ENCODE results near the gene EFNA5. TPM values are rescaled to one million over a fixed set of nuclear protein-coding genes. Genes with fewer than 3 reads are reported as not detected.
"Not testable (repeated sequence)": the region's sequence is repeated elsewhere in the genome, so short reads cannot be mapped to it uniquely, and the experiment has no call there.

EFNA5 gene
- total and polyA plus RNA-seq, 2 experiments from 2014 or later, result 8.5 to 18.8 TPM

- Histone ChIP-seq H3K9me3 (ENCODE audit: low read depth) (no peaks in the 10 kb centered on the region), H3K36me3 (replicated peaks; ENCODE audit: insufficient read depth, low read depth) (no peaks in the 10 kb centered on the region), H3K27me3 (no peaks in the 10 kb centered on the region), H2AFZ (no peak overlapping the region), H3K79me2 (peaks cover 34% of the 10 kb centered on the region), H3K4me1 (ENCODE audit: insufficient read depth) (peaks cover 18% of the 10 kb centered on the region), H3K4me3 (no peak overlapping the region), H4K20me1 (ENCODE audit: insufficient read depth, poor library complexity, severe bottlenecking) (no peaks in the 10 kb centered on the region), H3K9me2 (replicated peaks; ENCODE audit: insufficient read depth) (no peaks in the 10 kb centered on the region), H3K27ac (no peak overlapping the region), H3K4me2 (peak overlapping the region; percentile 10)
- TF ChIP-seq EZH2phosphoT487 (IDR thresholded peaks at IDR 0.05; ENCODE audit: low read depth, severe bottlenecking, unreplicated experiment) (no peak), EZH2 (IDR thresholded peaks at IDR 0.05; ENCODE audit: borderline replicate concordance) (no peak), CTCF (IDR thresholded peaks at IDR 0.05; ENCODE audit: poor library complexity) (no peak)
- no peak for DNase-seq (ENCODE audit: low spot score)
- 11% methylated on average over 4 of the region's 4 CpGs for WGBS (ENCODE audit: low lambda C conversion rate, missing lambda C conversion rate)
Measured at GRCh38 chr5:107455111-107455544, 215.6 kb downstream of the EFNA5 start.

GRCh38 chr5:107451827-107452226 is 218.9 kb downstream of the EFNA5 start:
- H2AFZ ChIP-seq; H3K27ac ChIP-seq; H3K27me3 ChIP-seq; H3K4me3 ChIP-seq; DNase-seq (ENCODE audit: low spot score); H3K9me2 ChIP-seq (replicated peaks; ENCODE audit: insufficient read depth); H3K36me3 ChIP-seq (replicated peaks; ENCODE audit: insufficient read depth, low read depth); H4K20me1 ChIP-seq (ENCODE audit: insufficient read depth, poor library complexity, severe bottlenecking); H3K4me2 ChIP-seq; H3K9me3 ChIP-seq (ENCODE audit: low read depth): not testable (repeated sequence)
- peaks cover 18% of the 10 kb centered on the region for H3K4me1 ChIP-seq (ENCODE audit: insufficient read depth)
- H3K79me2 ChIP-seq, result peaks cover 49% of the 10 kb centered on the region
- 96% methylated on average over 4 of the region's 4 CpGs for WGBS (ENCODE audit: low lambda C conversion rate, missing lambda C conversion rate)

GRCh38 chr5:107451028-107451427 is 219.7 kb downstream of the EFNA5 start:
- no peak overlapping the region for H3K4me3 ChIP-seq
- 62% methylated on average over 3 of the region's 3 CpGs for WGBS (ENCODE audit: low lambda C conversion rate, missing lambda C conversion rate)
- DNase-seq (ENCODE audit: low spot score), result no peak
- H4K20me1 ChIP-seq (ENCODE audit: insufficient read depth, poor library complexity, severe bottlenecking), result no peaks in the 10 kb centered on the region
- no peaks in the 10 kb centered on the region for H3K36me3 ChIP-seq (replicated peaks; ENCODE audit: insufficient read depth, low read depth)
- no peak overlapping the region for H3K4me2 ChIP-seq
- no peaks in the 10 kb centered on the region for H3K27me3 ChIP-seq
- no peak overlapping the region for H3K27ac ChIP-seq
- H3K4me1 ChIP-seq (ENCODE audit: insufficient read depth), result peaks cover 12% of the 10 kb centered on the region
- H3K9me2 ChIP-seq (replicated peaks; ENCODE audit: insufficient read depth), result no peaks in the 10 kb centered on the region
- no peaks in the 10 kb centered on the region for H3K9me3 ChIP-seq (ENCODE audit: low read depth)
- no peak for TF ChIP-seq CTCF (IDR thresholded peaks at IDR 0.05; ENCODE audit: poor library complexity)
- TF ChIP-seq EZH2phosphoT487 (IDR thresholded peaks at IDR 0.05; ENCODE audit: low read depth, severe bottlenecking, unreplicated experiment), result no peak
- TF ChIP-seq EZH2 (IDR thresholded peaks at IDR 0.05; ENCODE audit: borderline replicate concordance), result no peak
- peaks cover 51% of the 10 kb centered on the region for H3K79me2 ChIP-seq
- no peak overlapping the region for H2AFZ ChIP-seq

GRCh38 chr5:107450531-107450930 is 220.2 kb downstream of the EFNA5 start:
- Histone ChIP-seq H3K4me3 (no peak overlapping the region), H3K79me2 (peaks cover 53% of the 10 kb centered on the region), H3K27ac (no peak overlapping the region), H3K36me3 (replicated peaks; ENCODE audit: insufficient read depth, low read depth) (no peaks in the 10 kb centered on the region), H3K9me2 (replicated peaks; ENCODE audit: insufficient read depth) (no peaks in the 10 kb centered on the region), H3K4me1 (ENCODE audit: insufficient read depth) (peaks cover 7% of the 10 kb centered on the region), H2AFZ (no peak overlapping the region), H3K9me3 (ENCODE audit: low read depth) (no peaks in the 10 kb centered on the region), H4K20me1 (ENCODE audit: insufficient read depth, poor library complexity, severe bottlenecking) (no peaks in the 10 kb centered on the region), H3K27me3 (no peaks in the 10 kb centered on the region), H3K4me2 (no peak overlapping the region)
- no peak for DNase-seq (ENCODE audit: low spot score)
- 81% methylated on average over 3 of the region's 3 CpGs for WGBS (ENCODE audit: low lambda C conversion rate, missing lambda C conversion rate)
- TF ChIP-seq EZH2 (IDR thresholded peaks at IDR 0.05; ENCODE audit: borderline replicate concordance) (no peak), EZH2phosphoT487 (IDR thresholded peaks at IDR 0.05; ENCODE audit: low read depth, severe bottlenecking, unreplicated experiment) (no peak), CTCF (IDR thresholded peaks at IDR 0.05; ENCODE audit: poor library complexity) (no peak)
